HG02623 (cell line): Measurements from ENCODE around the gene KCNK2.

ENCODE experiments used
- ATAC-seq: cut with Tn5 transposase; IDR thresholded peaks from one replicate; pipeline ENCODE4 v1.9.1; 2021; ENCODE audit warnings: moderate library complexity; ENCODE audit not compliant: unreplicated experiment

Gene KCNK2

GRCh38 chr1:215094381-215094780, 11.8 kb downstream of the KCNK2 start:
- ATAC-seq, result no peak

GRCh38 chr1:215095524-215095923, 13.0 kb downstream of the KCNK2 start:
- ATAC-seq, result no peak

DNA sequence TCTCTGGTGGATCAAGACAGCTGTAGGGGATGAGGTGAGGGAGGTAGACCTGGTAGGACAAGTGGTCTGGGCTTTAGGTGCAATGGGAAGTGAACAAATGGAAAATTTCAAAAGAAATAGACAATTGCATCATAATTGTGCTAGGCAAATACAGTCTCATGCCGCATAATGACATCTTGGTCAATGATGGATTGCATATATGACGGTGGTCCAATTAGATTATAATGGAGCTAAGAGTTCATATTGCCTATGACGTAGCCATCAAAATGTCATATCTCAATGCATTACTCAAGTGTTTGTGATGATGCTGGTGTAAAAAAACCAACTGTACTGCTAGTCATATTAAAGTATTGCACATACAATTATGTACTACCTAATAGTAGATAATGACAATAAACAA, 19.0 kb downstream of the KCNK2 start:
- ATAC-seq, result no peak

DNA sequence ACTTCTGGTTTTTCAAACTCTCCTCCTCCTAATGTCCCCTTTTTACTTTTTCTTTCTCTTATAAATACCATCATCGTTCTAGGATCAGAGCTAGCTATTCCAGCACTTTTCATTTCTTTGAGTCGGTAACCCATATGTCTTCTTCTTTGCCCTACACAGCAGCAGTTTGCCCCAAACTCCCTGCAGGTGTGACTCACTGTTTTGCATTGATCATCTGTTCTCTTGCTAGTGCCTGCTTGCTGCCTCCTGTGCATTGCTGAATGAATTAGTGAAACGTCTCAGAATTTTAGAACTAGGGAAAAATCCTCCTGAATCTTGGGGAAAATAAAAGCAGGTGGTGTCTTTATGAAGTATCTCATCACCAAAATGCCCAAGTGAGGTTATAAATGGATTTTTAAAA, 21.7 kb downstream of the KCNK2 start:
- no peak for ATAC-seq

DNA sequence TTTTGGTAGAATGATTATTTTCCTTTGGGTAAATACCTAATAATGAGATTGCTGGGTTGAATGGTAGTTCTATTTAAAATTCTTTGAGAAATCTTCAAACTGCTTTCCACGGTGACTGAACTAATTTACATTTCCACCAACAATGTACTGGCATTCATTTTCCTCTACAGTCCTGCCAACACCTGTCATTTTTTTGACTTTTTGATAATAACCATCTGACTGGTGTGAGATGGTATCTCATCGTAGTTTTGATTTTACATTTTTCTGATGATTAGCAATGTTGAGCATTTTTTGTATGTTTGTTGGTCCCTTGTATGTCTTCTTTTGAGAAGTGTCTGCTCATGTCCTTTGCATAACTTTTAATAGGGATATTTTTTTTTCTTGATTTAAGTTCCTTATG, 23.5 kb downstream of the KCNK2 start:
- no peak for ATAC-seq

DNA sequence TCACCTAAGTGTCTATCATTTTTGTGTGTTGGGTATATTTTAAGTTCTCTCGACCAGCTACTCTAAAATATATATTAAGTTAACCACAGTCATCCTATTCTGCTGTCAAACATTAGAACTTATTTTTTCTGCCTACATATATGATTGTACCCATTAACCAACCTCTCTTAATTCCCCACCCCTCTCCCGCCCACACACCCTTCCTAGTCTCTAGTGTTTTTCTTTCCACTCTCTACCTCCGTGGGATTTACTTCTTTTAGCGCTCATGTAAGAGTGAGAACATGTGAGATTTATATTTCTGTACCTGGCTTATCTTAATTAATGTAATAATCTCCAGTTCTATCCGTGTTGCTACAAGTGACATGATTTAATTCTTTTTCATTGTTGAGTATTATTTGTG, 26.6 kb downstream of the KCNK2 start:
- no peak for ATAC-seq

DNA sequence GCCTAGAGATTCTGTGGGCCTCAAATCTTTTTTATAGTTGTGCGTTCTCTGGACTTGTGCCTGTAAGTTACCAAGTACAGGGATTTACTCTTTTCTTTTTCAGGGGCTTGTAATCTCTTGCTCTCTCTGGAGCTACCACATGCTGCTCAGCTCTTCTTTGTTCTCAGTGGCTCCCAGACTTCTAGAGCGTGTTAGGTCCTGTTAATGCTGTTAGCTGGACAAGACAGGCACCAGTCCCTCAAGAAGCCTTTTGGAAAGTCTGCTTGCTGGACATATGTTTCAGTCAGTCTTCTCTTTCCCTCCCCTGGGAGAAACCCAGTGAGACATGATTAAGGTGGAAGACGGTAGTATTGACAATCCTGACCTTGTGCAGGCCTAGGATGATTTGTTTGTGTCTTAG, 29.4 kb downstream of the KCNK2 start:
- ATAC-seq, result no peak

GRCh38 chr1:215113776-215114153, 31.2 kb downstream of the KCNK2 start:
- ATAC-seq, result no peak

- ATAC-seq, result no peak
Observed at GRCh38 chr1:215114154-215114933, 31.8 kb downstream of the KCNK2 start.

- no peak for ATAC-seq
Observed at GRCh38 chr1:215115760-215116159, 33.2 kb downstream of the KCNK2 start.

- no peak for ATAC-seq
Observed at GRCh38 chr1:215118081-215118480, 35.5 kb downstream of the KCNK2 start.

DNA sequence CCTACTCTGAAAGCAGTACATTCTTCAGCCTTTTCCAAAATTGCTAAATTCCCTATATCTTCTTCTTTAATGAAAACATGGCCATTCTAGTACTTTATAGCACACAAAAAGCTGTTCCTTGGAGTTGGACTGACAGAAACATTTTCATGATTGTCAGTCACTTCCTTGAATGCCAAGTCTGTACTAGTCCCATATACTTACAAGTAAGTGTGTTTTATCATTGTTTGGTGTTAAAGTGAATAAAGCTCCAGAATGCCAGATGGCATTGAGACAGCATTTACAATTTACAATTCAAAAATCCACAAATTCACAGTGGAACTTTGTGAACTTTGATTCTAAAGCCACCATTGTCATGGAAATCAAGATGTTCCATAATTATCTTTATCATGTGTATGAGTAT, 36.5 kb downstream of the KCNK2 start:
- ATAC-seq, result no peak

DNA sequence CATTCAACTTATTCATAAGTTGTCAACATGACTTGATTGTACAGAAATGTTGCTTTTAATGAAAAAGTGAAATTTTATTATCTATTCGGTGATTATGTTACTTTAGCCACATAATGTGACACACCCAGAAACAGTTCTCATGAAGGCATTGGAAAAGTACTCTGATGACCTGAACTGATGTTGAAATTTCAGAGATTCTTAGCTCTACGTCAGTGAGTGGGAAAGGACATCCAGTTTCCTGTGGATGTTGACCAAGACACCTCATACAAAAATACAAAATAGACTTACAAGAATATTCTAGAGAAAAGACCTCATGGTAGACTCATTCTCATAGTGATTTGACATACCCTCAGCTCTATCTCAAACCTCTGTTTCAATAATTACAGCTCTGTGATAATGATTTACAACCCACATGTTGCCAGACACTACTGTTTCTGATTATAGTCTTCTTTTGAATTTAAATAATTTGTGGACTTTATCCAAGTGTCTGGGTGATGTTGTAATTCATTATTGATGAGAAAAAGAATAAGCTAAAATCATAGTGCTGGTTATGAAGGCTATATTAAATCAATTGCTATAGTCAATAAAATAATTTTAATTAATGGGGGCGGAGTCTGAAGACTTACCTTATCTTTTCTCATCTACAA, 37.3 kb downstream of the KCNK2 start:
- no peak for ATAC-seq

- ATAC-seq, result no peak
Observed at GRCh38 chr1:215128504-215128903, 46.0 kb downstream of the KCNK2 start.

- ATAC-seq, result no peak
Observed at GRCh38 chr1:215131291-215131690, 48.8 kb downstream of the KCNK2 start.

DNA sequence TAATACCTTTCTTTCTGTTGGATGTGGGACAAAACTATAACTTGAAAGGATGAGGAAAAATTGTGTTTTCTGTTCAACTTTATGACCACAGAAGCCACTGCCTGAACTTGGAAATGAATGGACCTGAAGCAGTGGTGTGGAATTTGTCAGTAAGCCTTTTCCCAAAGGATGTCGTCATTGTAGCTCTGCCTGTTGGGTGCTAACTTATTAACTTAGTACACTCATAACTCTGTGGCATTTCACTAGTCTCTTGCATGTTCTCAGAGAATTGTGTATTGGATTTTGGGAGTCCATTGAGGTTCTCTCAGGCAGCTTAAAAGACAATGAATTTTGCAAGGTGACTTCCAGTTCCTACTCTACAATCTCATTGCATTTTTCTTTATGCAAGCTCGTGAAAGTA, 49.6 kb downstream of the KCNK2 start:
- no peak for ATAC-seq

GRCh38 chr1:215133532-215133931, 51.0 kb downstream of the KCNK2 start:
- no peak for ATAC-seq

- no peak for ATAC-seq
Observed at GRCh38 chr1:215137985-215138384, 55.4 kb downstream of the KCNK2 start.

GRCh38 chr1:215140135-215140534, 57.6 kb downstream of the KCNK2 start:
- no peak for ATAC-seq

- no peak for ATAC-seq
Observed at GRCh38 chr1:215141460-215141859, 58.9 kb downstream of the KCNK2 start.

- no peak for ATAC-seq
Observed at GRCh38 chr1:215143497-215143896, 61.0 kb downstream of the KCNK2 start.

GRCh38 chr1:215146240-215146975, 63.9 kb downstream of the KCNK2 start:
- no peak for ATAC-seq
